GM23338 (cell line): ENCODE data around the gene ADAMTS13. TPM values are rescaled to one million over a fixed set of nuclear protein-coding genes. Genes with fewer than 3 reads are reported as not detected.

ENCODE experiments used
- ATAC-seq: fragments of 200-7000 bp; cut with Tn5 transposase; 3 replicates; pipeline ENCODE4 v1.9.1; 2020
- DNase-seq: peaks from one replicate; pipeline ENCODE4 v3.0.0-alpha.2; 2015; ENCODE audit warnings: low spot score
- H2AFZ ChIP-seq: fragments of 200-600 bp; sonication (generic); 2 replicates; pipeline ENCODE4 v1.8.0; 2016; ENCODE audit warnings: antibody characterized with exemption, mild to moderate bottlenecking, moderate library complexity
- H3F3A ChIP-seq: fragments of 200-600 bp; sonication (generic); replicated peaks from 2 replicates; pipeline ENCODE4 v1.8.0; 2017; ENCODE audit warnings: antibody characterized with exemption, mixed run types, low read depth
- H3K27ac ChIP-seq: fragments of 200-600 bp; sonication (generic); 2 replicates; pipeline ENCODE4 v1.6.1; 2016; ENCODE audit warnings: low read depth
- H3K27me3 ChIP-seq: fragments of 200-600 bp; sonication (generic); 2 replicates; pipeline ENCODE4 v1.8.0; 2016; ENCODE audit warnings: mild to moderate bottlenecking, mixed run types, moderate library complexity; ENCODE audit not compliant: insufficient read depth
- H3K36me3 ChIP-seq: fragments of 200-600 bp; sonication (generic); 2 replicates; pipeline ENCODE4 v1.8.0; 2016; ENCODE audit warnings: mild to moderate bottlenecking; ENCODE audit not compliant: insufficient read depth
- H3K4me1 ChIP-seq: fragments of 200-600 bp; sonication (generic); 2 replicates; pipeline ENCODE4 v1.8.0; 2016; ENCODE audit warnings: mild to moderate bottlenecking, moderate library complexity; ENCODE audit not compliant: insufficient read depth
- H3K4me2 ChIP-seq: fragments of 200-600 bp; sonication (generic); 2 replicates; pipeline ENCODE4 v1.7.1; 2017; ENCODE audit warnings: mixed run types
- H3K4me3 ChIP-seq: fragments of 200-600 bp; sonication (generic); 2 replicates; pipeline ENCODE4 v1.6.1; 2016; ENCODE audit warnings: mixed run types
- H3K79me2 ChIP-seq: fragments of 200-600 bp; sonication (generic); replicated peaks from 2 replicates; pipeline ENCODE4 v1.8.0; 2017; ENCODE audit warnings: mild to moderate bottlenecking; ENCODE audit not compliant: insufficient read depth
- H3K9me2 ChIP-seq: fragments of 200-600 bp; sonication (generic); 2 replicates; pipeline ENCODE4 v1.8.0; 2017; ENCODE audit not compliant: insufficient read depth
- H4K20me1 ChIP-seq: fragments of 200-600 bp; sonication (generic); replicated peaks from 2 replicates; pipeline ENCODE4 v1.8.0; 2017; ENCODE audit warnings: mild to moderate bottlenecking; ENCODE audit not compliant: insufficient read depth
- H3K27ac Mint-ChIP-seq: 2 replicates; pipeline ENCODE4 v1.8.0; 2020; ENCODE audit warnings: inconsistent platforms, mild to moderate bottlenecking, moderate library complexity, mixed read lengths
- H3K27me3 Mint-ChIP-seq: 3 replicates; pipeline ENCODE4 v1.8.0; 2022; ENCODE audit warnings: low read depth, mild to moderate bottlenecking, moderate library complexity, mixed read lengths, inconsistent platforms; ENCODE audit not compliant: insufficient read depth, poor library complexity
- H3K36me3 Mint-ChIP-seq: 3 replicates; pipeline ENCODE4 v1.8.0; 2021; ENCODE audit warnings: low read depth, mild to moderate bottlenecking, inconsistent platforms, moderate library complexity, mixed read lengths
- H3K4me1 Mint-ChIP-seq: 3 replicates; pipeline ENCODE4 v1.8.0; 2020; ENCODE audit warnings: mild to moderate bottlenecking, inconsistent platforms, mixed read lengths
- H3K4me3 Mint-ChIP-seq: 3 replicates; pipeline ENCODE4 v1.8.0; 2021; ENCODE audit warnings: moderate library complexity, mild to moderate bottlenecking, inconsistent platforms, mixed read lengths
- H3K9me3 Mint-ChIP-seq: 3 replicates; pipeline ENCODE4 v1.8.0; 2020; ENCODE audit warnings: moderate library complexity, mild to moderate bottlenecking, inconsistent platforms, mixed read lengths
- CREB1 ChIP-seq: fragments of 250-450 bp; sonication (Bioruptor Pico); IDR thresholded peaks from 2 replicates; pipeline ENCODE4 v1.5.0; 2020; ENCODE audit warnings: low read depth, mild to moderate bottlenecking, moderate library complexity
- EZH2phosphoT487 ChIP-seq: fragments of 200-600 bp; sonication (generic); IDR thresholded peaks from one replicate; pipeline ENCODE4 v1.8.1; 2018; ENCODE audit warnings: antibody characterized with exemption; ENCODE audit not compliant: unreplicated experiment
- NANOG ChIP-seq: IDR thresholded peaks from 2 replicates; pipeline ENCODE4 v1.6.1; 2016; ENCODE audit warnings: antibody characterized with exemption, borderline replicate concordance
- POLR2AphosphoS5 ChIP-seq: IDR thresholded peaks from 2 replicates; pipeline ENCODE4 v1.6.1; 2016; ENCODE audit warnings: antibody characterized with exemption, low read depth
- ZNF114 ChIP-seq: fragments of 250-450 bp; sonication (Bioruptor Pico); IDR thresholded peaks from 2 replicates; pipeline ENCODE4 v1.5.0; 2020; ENCODE audit warnings: mild to moderate bottlenecking, moderate library complexity
- polyA plus RNA-seq: library from polyadenylated mRNA; unstranded; fragments of >200 nt; fragmentation: Nextera tagmentation; extraction: Ambion mirVana; gene quantifications from 2 replicates; pipeline ENCODE4 v1.2.1, GENCODE V29; 2016
- total RNA-seq: library from RNA; depleted of rRNA; stranded (reverse); fragments of >200 nt; shearing (Covaris generic); gene quantifications from 2 replicates; pipeline ENCODE4 v1.2.3, GENCODE V29; 2014
- TF ChIP-seq, protein P1 (sequence below), 2 experiments: fragments of 200-600 bp in 1 of 2; sonication (generic) in 1 of 2; conservative IDR thresholded peaks; 2 replicates each; pipeline versions ENCODE4 v1.5.1 to v1.6.1; 2016 to 2017; ENCODE audit warnings: antibody characterized with exemption in 2 of 2, low read depth in 2 of 2, mild to moderate bottlenecking in 2 of 2, moderate library complexity in 1 of 2
- TF ChIP-seq, protein P2 (sequence below): IDR thresholded peaks from 2 replicates; pipeline ENCODE4 v1.6.1; 2016; ENCODE audit warnings: antibody characterized with exemption

The ADAMTS13 gene
- total and polyA plus RNA-seq, 2 experiments from 2014 or later: 6.0 TPM

DNA sequence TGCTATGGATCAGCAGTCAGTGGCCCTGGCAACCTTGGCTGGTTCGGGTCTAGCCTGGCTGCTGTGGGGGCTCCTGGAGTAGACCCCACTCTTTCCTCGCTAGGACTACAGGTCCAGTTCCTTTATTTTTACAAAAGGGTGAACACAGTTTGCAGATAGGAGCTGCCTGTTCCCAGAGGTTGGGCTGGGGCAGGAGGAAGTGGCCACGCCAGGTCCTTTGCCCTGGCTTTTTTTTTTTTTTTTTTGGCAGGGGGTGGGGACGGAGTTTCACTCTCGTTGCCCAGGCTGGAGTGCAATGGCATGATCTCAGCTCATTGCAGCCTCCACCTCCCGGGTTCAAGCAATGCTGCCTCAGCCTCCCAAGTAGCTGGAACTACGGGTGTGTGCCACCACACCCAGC is 48.8 kb downstream of the ADAMTS13 start:
- Histone ChIP-seq H3K27ac (peak overlapping the region; percentile 50; the same call in 1 of the 2 replicates), H2AFZ (no peak overlapping the region), H3F3A (peaks cover 6% of the 10 kb centered on the region), H4K20me1 (peaks cover 11% of the 10 kb centered on the region; the same call in 1 of the 2 replicates), H3K4me3 (no peak overlapping the region), H3K9me2 (no peaks in the 10 kb centered on the region), H3K27me3 (no peaks in the 10 kb centered on the region), H3K79me2 (no peaks in the 10 kb centered on the region), H3K4me2 (no peak overlapping the region), H3K4me1 (no peaks in the 10 kb centered on the region), H3K36me3 (peaks cover 3% of the 10 kb centered on the region; the same call in 1 of the 2 replicates)
- Mint-ChIP-seq H3K27me3 (peaks cover 7% of the 10 kb centered on the region), H3K4me1 (no peaks in the 10 kb centered on the region), H3K36me3 (peaks cover 9% of the 10 kb centered on the region; the same call in 2 of the 3 replicates), H3K27ac (no peak overlapping the region), H3K9me3 (no peaks in the 10 kb centered on the region), H3K4me3 (no peak overlapping the region)
- ATAC-seq (no peak), DNase-seq (no peak)
- TF ChIP-seq, protein P1, sequence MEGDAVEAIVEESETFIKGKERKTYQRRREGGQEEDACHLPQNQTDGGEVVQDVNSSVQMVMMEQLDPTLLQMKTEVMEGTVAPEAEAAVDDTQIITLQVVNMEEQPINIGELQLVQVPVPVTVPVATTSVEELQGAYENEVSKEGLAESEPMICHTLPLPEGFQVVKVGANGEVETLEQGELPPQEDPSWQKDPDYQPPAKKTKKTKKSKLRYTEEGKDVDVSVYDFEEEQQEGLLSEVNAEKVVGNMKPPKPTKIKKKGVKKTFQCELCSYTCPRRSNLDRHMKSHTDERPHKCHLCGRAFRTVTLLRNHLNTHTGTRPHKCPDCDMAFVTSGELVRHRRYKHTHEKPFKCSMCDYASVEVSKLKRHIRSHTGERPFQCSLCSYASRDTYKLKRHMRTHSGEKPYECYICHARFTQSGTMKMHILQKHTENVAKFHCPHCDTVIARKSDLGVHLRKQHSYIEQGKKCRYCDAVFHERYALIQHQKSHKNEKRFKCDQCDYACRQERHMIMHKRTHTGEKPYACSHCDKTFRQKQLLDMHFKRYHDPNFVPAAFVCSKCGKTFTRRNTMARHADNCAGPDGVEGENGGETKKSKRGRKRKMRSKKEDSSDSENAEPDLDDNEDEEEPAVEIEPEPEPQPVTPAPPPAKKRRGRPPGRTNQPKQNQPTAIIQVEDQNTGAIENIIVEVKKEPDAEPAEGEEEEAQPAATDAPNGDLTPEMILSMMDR (conservative IDR thresholded peaks at IDR 0.05; ENCODE audit: low read depth in 2 of 2): no peak
- TF ChIP-seq EZH2phosphoT487 (no peak), POLR2AphosphoS5 (0 out of 2 replicates have a peak, but pooled peaks have one; percentile 8), NANOG (no peak), CREB1 (CRISPR knock-in tag) (no peak), ZNF114 (CRISPR knock-in tag) (no peak)

DNA sequence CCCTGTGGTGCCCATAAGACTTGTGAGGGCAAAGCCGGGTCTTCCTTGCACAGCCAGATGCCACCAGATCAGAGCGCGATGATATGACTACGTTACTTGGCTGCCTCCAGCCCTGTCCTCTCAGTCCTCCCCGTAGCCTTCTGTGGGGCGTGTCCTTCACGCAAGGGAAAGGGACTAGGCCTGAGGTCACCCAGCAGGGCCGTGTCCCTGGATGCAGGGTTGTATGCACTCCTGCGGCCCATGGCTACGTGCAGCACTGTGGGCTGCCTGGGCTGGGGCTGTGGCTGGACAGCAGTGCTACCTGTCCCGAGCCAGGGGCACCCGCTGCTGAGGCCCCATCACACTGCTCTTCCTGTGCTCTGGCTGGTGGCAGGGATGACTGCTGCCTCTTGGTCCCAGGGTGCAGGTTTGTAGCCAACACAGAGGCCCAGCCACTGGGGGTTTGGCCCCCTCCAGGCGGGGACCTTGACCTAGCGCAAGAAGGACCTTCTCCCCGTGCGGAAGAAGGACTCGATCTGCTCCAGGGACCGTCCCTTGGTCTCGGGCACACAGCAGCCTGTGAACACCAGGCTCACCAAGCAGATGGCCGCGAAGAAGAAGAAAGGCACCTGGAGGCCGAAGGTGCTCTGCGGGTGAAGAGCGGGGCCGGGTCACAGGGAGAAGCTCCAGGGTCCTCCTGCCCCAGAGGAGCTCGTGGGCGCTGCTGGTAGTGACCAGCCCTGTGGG is 49.5 kb downstream of the ADAMTS13 start:
- Histone ChIP-seq H3K4me2 (no peak overlapping the region), H3K4me3 (no peak overlapping the region), H2AFZ (no peak overlapping the region), H3K79me2 (no peaks in the 10 kb centered on the region), H3K36me3 (peaks cover 3% of the 10 kb centered on the region; the same call in 1 of the 2 replicates), H3K9me2 (no peaks in the 10 kb centered on the region), H3F3A (peaks cover 6% of the 10 kb centered on the region), H3K27me3 (no peaks in the 10 kb centered on the region), H4K20me1 (peaks cover 9% of the 10 kb centered on the region; the same call in 1 of the 2 replicates), H3K4me1 (no peaks in the 10 kb centered on the region), H3K27ac (no peak overlapping the region)
- TF ChIP-seq, protein P1 (conservative IDR thresholded peaks at IDR 0.05; ENCODE audit: low read depth in 2 of 2): no peak
- TF ChIP-seq POLR2AphosphoS5: 0 out of 2 replicates have a peak, but pooled peaks have one; percentile 14
- TF ChIP-seq, protein P2, sequence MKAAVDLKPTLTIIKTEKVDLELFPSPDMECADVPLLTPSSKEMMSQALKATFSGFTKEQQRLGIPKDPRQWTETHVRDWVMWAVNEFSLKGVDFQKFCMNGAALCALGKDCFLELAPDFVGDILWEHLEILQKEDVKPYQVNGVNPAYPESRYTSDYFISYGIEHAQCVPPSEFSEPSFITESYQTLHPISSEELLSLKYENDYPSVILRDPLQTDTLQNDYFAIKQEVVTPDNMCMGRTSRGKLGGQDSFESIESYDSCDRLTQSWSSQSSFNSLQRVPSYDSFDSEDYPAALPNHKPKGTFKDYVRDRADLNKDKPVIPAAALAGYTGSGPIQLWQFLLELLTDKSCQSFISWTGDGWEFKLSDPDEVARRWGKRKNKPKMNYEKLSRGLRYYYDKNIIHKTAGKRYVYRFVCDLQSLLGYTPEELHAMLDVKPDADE: no peak
- peaks cover 9% of the 10 kb centered on the region; the same call in 2 of the 3 replicates for H3K36me3 Mint-ChIP-seq
- peak overlapping the region; percentile 52; the same call in 1 of the 2 replicates for H3K27ac Mint-ChIP-seq
- peaks cover 7% of the 10 kb centered on the region for H3K27me3 Mint-ChIP-seq
- DNase-seq: no peak
- no peaks in the 10 kb centered on the region for H3K4me1 Mint-ChIP-seq
- no peaks in the 10 kb centered on the region for H3K9me3 Mint-ChIP-seq
- no peak for ATAC-seq
- no peak overlapping the region for H3K4me3 Mint-ChIP-seq
